ENCODE results near the gene PDGFB. TPM values are rescaled to one million over a fixed set of nuclear protein-coding genes. Genes with fewer than 3 reads are reported as not detected.
A peak's percentile ranks its signal among the peaks of the same experiment; 100 is the strongest.

Gene PDGFB
- total and polyA plus RNA-seq, 2 of the 4 experiments (the other 2 are of a cell fraction), result 0.07 TPM; not detected in 1

- no TSS peak for BruUV-seq (replicated peaks)
- Histone ChIP-seq H2AK9ac (replicated peaks; ENCODE audit: low read depth, low read length, poor library complexity) (peak overlapping the region; percentile 57), H3K79me1 (ENCODE audit: low read depth in 1 of 2, low read length in 2 of 2) (peaks cover 0 to 10% of the 10 kb centered on the region in 2 experiments; a peak in 1 of 4 replicates), H4K8ac (ENCODE audit: low read depth in 2 of 2, low read length in 2 of 2) (no peak overlapping the region), H4K5ac (ENCODE audit: low read depth, low read length) (no peak overlapping the region), H3K4me2 (ENCODE audit: low read depth, low read length) (no peak overlapping the region), H3K4ac (ENCODE audit: low read depth, low read length) (peak overlapping the region; percentile 22; the same call in 1 of the 2 replicates), H3K9me3 (ENCODE audit: control insufficient read depth, insufficient read depth, low read length) (peaks cover 13% of the 10 kb centered on the region), H2AK5ac (ENCODE audit: low read depth, low read length) (no peak overlapping the region), H3K56ac (ENCODE audit: extremely low read depth, insufficient read depth, low read length) (no peak overlapping the region), H3K9ac (ENCODE audit: low read depth, low read length) (no peak overlapping the region), H3K36me3 (ENCODE audit: control insufficient read depth, insufficient read depth, low read length) (no peaks in the 10 kb centered on the region), H3K14ac (replicated peaks; ENCODE audit: low read depth, low read length) (no peak overlapping the region), H3K18ac (ENCODE audit: low read depth, low read length) (no peak overlapping the region), H2BK120ac (ENCODE audit: low read depth, low read length) (no peak overlapping the region), H4K20me1 (ENCODE audit: insufficient read depth, low read length) (no peaks in the 10 kb centered on the region), H2BK5ac (ENCODE audit: low read depth, low read length, poor library complexity, severe bottlenecking) (no peak overlapping the region), H3K4me1 (ENCODE audit: control insufficient read depth, insufficient read depth, low read length) (peaks cover 23% of the 10 kb centered on the region), H3K4me3 (ENCODE audit: insufficient read depth, low read depth, low read length) (no peak overlapping the region), H3K9me1 (ENCODE audit: insufficient read depth, low read length) (peaks cover 13% of the 10 kb centered on the region), H3K23ac (ENCODE audit: low read depth, low read length) (no peak overlapping the region), H2AFZ (replicated peaks; ENCODE audit: low read length, poor library complexity) (peak overlapping the region; percentile 52), H2BK15ac (ENCODE audit: low read depth, low read length) (no peak overlapping the region), H4K91ac (ENCODE audit: insufficient read depth, low read depth, low read length) (no peak overlapping the region), H3K27ac (ENCODE audit: insufficient read depth, low read length) (no peak overlapping the region), H3K27me3 (ENCODE audit: control insufficient read depth, insufficient read depth, low read length) (no peaks in the 10 kb centered on the region), H2BK20ac (ENCODE audit: low read depth, low read length) (no peak overlapping the region)
- WGBS, 2 experiments (ENCODE audit: extremely low coverage in 2 of 2, insufficient read length in 1 of 2), result 80% methylated on average over 1 of the region's 16 CpGs; no CpG with 5 or more reads in 1 of the 2 experiments
- no peak for DNase-seq
- ChIA-PET CTCF (no interaction called here), POLR2A (ENCODE audit: unreplicated experiment) (no interaction called here)
- no peak for ATAC-seq (ENCODE audit: low read depth)
- intact Hi-C loops (cut with micrococcal nuclease), result no loop called here
- dilution Hi-C loops (cut with HindIII; ENCODE audit: low sequenced_read_pairs, unreplicated experiment), result no loop called here
- in situ Hi-C loops (cut with MboI; ENCODE audit: low sequenced_read_pairs), result no loop called here
- TF ChIP-seq CHD1 (IDR thresholded peaks at IDR 0.05; ENCODE audit: low read depth, low read length) (no peak), POLR2A (IDR thresholded peaks at IDR 0.05; ENCODE audit: low read depth, low read length) (no peak), SMC3 (IDR thresholded peaks at IDR 0.05; ENCODE audit: low read depth, low read length) (no peak), BHLHE40 (IDR thresholded peaks at IDR 0.05; ENCODE audit: low read depth, low read length) (no peak), FOS (IDR thresholded peaks at IDR 0.05; ENCODE audit: low read depth, low read length) (no peak), RAD21 (IDR thresholded peaks at IDR 0.05; ENCODE audit: low read length) (no peak), RCOR1 (IDR thresholded peaks at IDR 0.05; ENCODE audit: insufficient replicate concordance, low read length) (no peak), MAFK (IDR thresholded peaks at IDR 0.05; ENCODE audit: low read depth, low read length) (no peak), NFE2L2 (IDR thresholded peaks at IDR 0.05; ENCODE audit: low read depth, low read length) (no peak), CEBPB (IDR thresholded peaks at IDR 0.05; ENCODE audit: low read depth, low read length) (no peak)
- TF ChIP-seq, protein P1, sequence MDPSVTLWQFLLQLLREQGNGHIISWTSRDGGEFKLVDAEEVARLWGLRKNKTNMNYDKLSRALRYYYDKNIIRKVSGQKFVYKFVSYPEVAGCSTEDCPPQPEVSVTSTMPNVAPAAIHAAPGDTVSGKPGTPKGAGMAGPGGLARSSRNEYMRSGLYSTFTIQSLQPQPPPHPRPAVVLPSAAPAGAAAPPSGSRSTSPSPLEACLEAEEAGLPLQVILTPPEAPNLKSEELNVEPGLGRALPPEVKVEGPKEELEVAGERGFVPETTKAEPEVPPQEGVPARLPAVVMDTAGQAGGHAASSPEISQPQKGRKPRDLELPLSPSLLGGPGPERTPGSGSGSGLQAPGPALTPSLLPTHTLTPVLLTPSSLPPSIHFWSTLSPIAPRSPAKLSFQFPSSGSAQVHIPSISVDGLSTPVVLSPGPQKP (IDR thresholded peaks at IDR 0.05; ENCODE audit: borderline replicate concordance, low read depth, low read length), result no peak
Observed at GRCh38 chr22:39257901-39258475, 13.2 kb upstream of the PDGFB start.

All from IMR-90 (cell line).